GM19099 (cell line): Measurements from ENCODE around the gene NDUFS7.

Source experiments
- POLR2A ChIP-seq: IDR thresholded peaks from 3 replicates; pipeline ENCODE4 v1.6.1; 2011; ENCODE audit warnings: low read depth; ENCODE audit not compliant: insufficient read length; ENCODE audit errors: extremely low read depth

NDUFS7 gene

DNA sequence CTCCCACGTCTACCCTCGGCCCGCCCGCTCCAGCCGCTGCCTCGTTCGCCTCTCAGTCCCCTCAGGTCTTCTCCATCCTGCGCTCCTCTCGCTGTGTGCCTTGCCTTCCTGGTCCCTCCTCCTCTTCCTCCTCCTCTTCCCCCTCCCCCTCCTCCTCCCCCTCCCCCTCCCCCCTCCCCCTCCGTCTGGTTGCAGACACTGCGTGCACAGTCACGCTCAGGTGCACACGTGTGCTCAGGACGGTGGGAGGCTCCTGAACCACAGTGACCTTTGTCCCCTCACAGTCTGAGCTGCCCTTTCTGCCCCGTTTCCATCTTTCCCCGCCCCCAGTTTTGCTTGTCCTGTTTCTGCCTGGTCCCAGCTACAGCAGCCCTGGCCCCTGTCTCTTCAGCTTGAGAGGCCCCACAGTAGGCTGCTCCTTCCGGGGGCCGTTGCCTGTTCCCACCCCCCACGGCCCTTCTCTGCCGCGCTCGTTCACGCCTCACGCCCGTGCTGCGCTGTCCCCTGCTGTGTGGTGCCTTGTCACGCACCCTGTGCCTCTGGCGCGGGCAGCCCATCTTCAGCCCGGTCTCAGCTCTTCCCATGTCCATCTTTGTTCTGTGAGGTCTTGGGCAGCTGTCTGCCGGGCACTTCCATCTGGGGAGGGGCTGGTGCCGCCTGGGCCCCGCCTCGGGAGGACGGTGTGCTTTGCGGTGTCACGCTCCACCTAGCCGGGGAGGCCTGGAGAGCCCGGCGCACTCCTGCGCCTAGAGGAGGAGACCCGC, 40.7 kb downstream of the NDUFS7 start:
- no peak for TF ChIP-seq POLR2A

DNA sequence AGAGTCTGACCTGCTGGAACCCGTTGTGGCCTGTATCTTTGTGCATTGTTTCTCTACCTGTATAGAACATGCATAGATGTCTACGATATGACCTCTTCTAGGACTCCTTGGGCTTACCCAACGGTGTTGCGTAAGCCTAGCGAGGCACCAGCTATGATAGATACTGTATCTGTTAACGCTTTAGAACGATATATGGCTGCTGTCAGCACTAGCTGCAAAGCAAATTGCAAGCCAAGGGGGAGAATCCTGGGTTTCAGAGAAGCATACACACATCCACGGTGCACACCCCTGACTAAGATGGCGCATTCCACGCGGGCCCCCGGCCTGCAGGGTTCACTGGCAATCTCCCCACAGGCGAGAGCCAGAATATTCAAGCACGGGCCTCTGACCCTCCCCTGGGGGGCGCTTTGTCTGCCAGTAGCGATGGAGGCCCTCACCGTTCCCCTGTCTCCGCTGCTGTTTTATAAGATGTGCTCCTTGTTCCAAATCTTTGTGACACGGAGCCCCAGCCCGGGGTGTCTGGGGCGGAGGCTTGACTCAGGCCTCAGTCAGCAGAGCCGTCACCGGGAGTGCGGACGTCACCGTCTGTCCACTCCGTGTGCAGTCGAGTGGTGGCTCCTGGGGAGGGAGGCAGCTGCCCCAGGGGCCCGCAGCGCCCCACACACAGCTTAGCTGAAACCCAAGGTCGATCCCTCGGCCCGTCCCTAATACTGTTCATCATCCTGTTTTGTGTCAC, 41.6 kb downstream of the NDUFS7 start:
- no peak for TF ChIP-seq POLR2A

DNA sequence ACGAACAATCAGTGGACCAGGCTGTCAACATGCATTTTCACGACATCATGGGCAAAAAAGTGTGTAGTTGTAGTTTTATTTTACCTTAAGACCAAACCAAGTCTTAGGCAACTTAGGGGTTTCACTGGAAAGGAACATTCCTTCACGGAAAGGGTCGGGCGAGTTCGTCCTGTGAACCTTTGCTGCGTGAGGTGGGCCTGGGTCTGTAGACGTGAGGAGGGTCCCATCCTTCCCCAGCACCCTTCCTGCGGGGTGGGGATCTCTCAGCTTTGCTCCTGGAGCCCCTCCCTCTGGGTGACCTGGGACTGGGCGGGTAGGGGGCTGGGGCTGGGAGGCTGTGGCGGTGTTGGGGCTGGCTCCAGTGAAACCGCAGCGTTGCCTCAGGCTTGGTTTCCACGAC, 42.2 kb downstream of the NDUFS7 start:
- no peak for TF ChIP-seq POLR2A

DNA sequence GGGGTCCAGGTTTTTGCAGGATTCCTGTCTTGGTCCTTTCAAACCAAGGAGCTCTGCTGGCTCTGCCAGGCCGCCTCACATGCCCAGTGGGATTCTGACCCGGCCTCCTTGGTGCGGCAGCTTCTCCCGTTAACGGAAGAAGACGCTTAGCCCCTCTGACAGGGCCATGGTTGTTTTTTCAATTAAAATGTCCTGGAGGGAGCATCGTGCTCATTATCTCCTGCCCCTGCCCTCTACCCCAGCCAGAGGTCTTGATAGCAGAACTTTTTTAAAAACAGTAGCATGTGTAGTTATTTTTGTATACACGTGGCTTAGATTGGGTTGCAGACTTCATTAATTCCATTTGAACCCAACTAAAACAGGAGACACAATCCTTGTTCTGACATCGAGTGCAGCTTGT, 43.0 kb downstream of the NDUFS7 start:
- TF ChIP-seq POLR2A, result no peak

DNA sequence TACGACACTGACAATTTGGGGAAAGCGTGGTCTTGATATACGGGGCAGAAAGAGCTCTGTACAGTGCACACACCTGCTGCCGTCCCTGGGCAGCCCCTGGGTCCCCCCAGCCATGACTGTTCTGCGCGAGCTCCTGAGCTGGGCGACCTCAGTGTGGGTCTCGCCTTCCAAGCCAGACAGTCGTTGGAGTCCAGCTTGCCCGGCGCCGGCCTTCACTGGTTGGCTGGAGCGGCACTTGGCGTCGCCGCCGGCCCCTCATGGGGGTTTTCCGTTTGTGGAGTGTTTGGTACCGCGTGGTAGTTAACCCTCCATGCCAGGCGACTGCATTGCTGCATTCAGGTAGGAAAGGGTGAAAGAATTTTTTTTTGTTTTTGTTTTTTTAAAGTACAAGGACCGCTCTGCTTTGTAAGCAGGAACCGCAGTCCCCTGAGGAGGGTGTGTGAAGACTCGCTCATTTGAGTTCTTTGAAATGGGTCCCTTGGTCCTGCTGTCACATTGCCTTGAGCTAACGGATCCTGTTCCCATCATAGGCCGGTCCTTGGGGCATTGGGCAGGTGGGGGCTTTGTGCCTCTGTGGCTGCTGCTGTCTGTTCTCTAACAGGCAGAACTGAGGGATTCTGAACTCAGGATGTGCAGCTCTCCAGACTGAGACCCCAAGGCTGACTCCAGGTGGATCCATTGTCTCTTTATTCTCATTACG, 43.7 kb downstream of the NDUFS7 start:
- no peak for TF ChIP-seq POLR2A

DNA sequence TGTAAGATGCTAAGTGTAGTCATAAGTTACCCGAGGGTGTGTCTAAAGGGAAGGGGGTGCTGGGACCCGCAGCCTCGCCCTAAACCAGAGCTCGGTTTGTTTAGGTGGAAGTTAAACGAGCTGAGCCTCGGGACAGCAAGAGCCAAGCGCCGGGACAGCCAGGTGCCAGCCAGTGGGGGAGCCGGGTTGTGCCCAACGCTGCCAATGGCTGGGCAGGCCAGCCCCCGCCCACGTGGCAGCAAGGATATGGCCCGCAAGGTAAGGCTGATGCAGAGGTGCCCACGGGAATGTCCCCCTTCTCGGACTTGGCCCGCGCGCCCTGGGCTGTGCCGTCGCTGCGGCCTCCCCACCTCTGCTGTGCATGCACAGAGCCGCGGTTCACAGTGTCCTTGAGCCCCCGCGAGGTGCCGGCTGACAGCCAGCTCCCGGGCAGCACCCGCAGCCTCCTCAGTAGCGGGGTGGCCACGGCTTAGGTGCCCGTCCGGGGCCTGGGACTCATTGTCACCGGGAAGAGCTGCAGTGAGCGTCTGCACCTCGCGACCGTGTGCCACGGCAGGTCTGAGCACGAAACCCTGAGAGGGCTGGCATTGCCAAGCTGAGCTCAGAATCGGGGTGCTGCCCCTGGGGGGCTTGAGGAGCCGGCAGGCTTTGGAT, 45.2 kb downstream of the NDUFS7 start:
- no peak for TF ChIP-seq POLR2A

DNA sequence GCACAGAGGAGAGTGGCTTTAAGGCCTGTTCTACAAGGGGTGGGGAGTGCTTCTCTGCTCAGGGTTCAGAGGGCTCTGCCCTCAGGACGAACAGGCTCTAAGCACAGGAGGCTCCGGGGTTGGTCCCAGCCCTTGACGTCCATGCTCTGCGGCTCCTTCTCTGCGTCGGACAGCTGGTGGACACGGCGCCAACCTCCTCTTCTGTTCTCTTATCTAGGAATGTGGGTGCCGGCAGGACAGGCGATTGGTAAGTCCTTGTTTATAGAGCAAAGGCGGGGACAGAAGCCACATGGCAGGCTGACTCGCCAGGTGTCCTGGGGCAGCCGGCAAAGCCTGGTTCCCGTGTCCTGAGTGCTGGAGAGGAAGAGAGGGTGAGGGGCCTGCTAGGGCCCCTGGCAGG, 46.0 kb downstream of the NDUFS7 start:
- TF ChIP-seq POLR2A, result no peak

DNA sequence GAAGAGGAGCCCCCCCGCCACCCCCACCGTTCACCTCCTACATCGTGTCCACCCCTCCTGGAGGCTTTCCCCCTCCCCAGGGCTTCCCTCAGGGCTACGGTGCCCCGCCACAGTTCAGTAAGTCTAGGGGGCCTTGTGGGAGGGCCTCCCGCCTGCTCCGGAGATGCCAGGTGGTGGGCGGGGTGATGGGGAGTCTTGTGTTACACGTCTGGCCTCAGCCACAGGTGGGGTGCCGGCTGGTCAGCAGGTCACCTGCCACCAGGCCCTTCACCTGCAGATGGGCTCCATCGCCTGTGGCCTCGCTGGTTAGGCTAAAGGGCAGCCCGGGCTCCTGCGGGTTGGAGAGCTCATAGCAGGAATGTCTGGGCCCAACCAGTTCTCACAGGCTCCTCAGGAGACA, 46.5 kb downstream of the NDUFS7 start:
- TF ChIP-seq POLR2A, result no peak

DNA sequence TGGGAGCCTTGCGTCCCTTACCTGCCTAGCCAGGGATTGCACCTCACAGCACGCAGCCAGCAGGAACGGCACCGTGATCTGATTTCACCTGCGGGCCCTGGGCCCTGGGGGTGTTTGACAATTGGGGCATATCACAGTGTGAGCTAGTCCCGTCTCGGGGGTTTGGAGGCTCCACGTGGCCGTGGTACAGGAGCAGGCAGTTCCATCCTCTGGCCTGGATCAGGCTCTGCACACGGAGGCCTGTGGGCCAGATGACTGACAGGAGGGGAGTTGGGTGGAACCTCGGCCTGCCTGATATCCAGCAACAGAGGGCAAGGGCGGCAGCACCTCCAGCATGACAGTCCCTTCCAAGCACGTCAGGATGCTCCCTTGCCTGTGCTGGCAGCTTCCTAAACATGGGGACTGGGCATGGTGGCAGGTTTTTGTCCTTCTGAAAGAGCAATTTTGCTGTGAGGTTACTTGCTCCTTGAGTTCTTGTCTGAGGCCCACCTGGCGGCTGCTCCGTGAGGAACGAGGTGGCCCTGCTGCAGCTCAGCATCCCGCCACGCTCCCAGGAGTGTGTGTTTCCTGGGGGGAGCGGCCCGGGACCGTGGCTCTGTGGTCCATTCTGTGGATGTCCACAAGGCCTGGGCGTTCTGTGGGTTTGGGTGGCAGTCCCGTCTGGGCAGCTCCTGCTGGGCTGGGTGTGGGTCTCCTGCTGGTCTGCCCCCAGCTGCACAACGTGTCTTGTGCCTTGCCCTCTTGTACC, 48.2 kb downstream of the NDUFS7 start:
- TF ChIP-seq POLR2A, result no peak

DNA sequence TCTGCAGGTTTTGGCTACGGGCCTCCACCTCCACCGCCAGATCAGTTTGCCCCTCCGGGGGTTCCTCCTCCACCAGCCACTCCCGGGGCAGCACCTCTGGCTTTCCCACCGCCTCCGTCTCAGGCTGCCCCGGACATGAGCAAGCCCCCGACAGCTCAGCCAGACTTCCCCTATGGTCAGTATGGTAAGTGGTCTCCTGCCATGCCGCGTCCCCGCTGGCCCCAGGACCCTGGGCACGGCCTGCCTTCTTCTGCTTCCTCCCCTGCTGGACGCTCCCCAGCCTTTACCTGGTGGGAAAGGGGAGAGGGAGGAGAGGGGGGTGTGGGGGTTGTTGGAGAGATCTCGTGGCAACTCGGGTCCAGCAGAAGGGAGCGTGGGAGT, 48.8 kb downstream of the NDUFS7 start:
- TF ChIP-seq POLR2A, result no peak

DNA sequence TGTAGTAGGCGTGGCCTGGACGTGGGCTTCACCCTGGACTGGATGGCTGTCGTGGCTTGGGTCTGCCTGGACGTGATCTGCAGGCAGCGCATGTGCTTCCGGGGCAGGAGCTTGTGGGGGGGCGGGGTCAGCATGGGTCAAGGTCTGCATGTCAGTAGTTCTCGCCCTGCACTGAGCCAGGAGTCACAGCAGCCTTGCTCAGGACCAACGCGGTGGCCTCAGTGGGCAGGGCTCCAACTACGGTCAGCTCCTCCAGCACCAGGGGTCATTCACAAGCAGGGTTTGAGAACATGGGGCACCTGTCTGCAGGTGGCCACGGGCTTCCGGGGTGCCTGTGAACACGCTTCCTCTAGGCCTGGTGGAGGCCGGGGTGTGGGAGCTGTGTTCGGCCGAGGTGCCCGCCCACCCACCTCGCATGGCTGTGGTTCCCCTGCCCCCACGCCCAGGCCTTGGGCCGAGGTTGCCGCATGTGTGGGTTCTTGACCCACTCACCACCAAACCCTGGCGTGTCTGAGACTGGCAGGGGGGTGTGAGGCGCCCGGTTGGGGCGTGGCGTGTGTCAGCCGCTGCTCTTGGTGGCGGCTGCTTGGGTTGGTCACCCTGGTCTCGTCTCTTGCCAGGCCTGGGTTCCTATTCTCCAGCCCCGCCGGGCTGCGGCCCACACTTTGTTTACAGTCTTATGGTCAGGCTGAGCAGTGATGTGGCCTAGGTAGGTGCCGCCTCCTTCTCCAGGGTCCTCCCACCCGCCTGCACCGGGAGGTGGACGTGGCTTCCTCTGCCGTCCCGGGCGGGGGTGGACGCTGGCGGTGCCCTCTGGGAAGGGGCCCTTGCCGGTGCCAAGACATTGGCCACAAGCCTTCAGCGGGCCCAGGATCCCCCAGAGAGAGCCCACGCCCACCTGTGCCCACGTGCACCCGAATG, 49.7 kb downstream of the NDUFS7 start:
- no peak for TF ChIP-seq POLR2A

DNA sequence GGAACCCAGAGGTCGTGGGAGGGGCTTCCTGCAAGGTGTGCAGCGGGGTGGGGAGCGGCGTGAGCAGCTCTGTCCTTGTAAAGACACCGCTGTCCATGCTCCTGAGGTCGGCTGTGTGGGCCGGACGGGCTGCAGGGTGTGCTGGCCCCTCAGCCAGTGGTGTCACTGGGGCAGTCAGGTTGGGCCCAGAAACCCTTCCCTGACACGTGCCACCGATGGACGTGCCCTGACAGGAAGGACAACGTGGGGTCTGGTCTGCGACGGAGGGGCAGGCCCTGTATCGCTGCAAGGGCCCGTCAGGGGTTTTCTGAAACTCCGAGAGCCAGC, 50.3 kb downstream of the NDUFS7 start:
- TF ChIP-seq POLR2A, result no peak

DNA sequence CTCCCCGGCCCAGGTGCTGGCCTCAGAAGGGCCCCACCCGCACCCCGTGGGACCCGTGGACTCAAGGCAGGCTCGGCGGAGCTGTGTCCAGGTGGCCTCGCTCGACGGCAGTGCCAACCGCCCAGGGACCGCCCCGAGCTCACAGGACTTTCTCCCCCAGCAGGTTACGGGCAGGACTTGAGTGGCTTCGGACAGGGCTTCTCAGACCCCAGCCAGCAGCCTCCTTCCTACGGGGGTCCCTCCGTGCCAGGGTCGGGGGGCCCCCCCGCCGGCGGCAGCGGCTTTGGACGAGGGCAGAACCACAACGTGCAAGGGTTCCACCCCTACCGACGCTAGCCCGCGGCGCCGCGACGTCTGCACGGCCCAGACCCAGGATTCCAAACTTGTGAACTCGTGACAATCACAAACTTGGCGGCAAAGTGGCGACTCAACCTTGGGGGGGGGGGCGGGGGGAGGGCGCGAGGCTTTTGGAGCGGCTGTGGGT, 50.9 kb downstream of the NDUFS7 start:
- TF ChIP-seq POLR2A, result no peak

DNA sequence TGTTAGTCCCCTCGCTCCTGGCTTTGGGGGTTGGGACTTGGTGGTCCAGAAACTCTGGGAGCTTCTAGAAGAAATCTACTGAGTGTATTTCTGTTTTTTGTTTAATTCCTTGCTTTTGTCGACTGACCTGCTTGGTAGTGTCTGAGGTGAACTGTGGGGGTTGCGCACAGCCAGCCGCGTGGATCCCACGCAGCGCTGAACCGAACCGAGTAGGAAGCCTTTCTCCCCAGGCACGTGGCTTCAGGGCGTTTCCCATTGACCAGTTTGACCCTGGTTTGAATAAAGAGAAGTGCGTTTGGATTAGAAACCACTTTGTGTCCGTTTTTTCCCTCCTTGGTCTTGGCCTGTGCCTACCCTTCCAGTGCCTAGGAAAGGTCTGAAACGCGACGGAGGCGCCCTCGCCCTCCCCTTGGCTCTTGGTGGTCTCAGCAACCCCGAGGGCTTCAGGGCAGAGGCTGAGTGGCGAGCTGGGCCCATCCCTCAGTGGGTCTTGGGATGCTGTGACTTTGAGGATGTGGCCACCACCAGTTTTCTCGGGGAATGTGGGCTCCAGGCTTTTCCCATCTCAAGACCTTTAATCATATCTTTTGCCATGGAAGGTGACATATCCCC, 51.8 kb downstream of the NDUFS7 start:
- TF ChIP-seq POLR2A, result no peak

DNA sequence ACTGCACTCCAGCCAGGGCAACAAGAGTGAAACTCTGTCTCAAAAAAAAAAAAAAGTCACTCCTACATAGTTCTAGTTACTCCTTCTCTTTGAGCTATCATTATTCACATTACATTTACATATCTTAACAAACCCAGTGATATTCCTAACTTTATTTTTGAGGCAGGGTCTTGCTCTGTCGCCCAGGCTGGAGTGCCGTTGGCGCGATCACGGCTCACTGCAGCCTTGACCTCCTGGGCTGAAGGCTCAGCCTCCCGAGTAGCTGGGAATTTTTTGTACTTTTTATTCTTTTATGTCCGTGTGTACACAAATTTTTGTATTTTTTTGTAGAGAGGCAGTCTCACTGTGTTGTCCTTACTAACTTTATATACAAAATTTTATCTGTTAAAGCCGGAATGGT, 53.9 kb downstream of the NDUFS7 start:
- TF ChIP-seq POLR2A, result no peak
